WTC11 (cell line): Measurements from ENCODE around the gene PDK2. TPM values are rescaled to one million over a fixed set of nuclear protein-coding genes. Genes with fewer than 3 reads are reported as not detected.

ENCODE experiments used
- ATAC-seq: fragments of 200-7000 bp; cut with Tn5 transposase; 2 replicates; pipeline ENCODE4 v1.10.0; 2021; ENCODE audit warnings: mild to moderate bottlenecking, moderate library complexity
- CTCF ChIA-PET: fragments of 300-600 bp; sonication (Branson Sonifier 250); formaldehyde crosslinking; loops from one replicate; lab custom pipeline; 2021; ENCODE audit warnings: antibody characterized with exemption; lab: Charles Lee
- POLR2A ChIA-PET: fragments of 350-600 bp; sonication (Branson Sonifier 250); formaldehyde crosslinking; loops from one replicate; lab custom pipeline; 2021; ENCODE audit warnings: antibody characterized with exemption; lab: Charles Lee
- DNase-seq: peaks from one replicate; pipeline ENCODE4 v3.0.0; 2021; ENCODE audit warnings: low spot score
- H3K27ac Mint-ChIP-seq: 2 replicates; pipeline ENCODE4 v1.8.0; 2021; ENCODE audit warnings: mixed read lengths
- H3K27me3 Mint-ChIP-seq: 2 replicates; pipeline ENCODE4 v1.8.0; 2021; ENCODE audit warnings: low read depth, mild to moderate bottlenecking, moderate library complexity, mixed read lengths
- H3K36me3 Mint-ChIP-seq: 2 replicates; pipeline ENCODE4 v1.8.0; 2021; ENCODE audit warnings: mixed read lengths
- H3K4me1 Mint-ChIP-seq: 2 replicates; pipeline ENCODE4 v1.8.0; 2022; ENCODE audit warnings: mixed read lengths
- H3K4me3 Mint-ChIP-seq: 2 replicates; pipeline ENCODE4 v1.8.0; 2021; ENCODE audit warnings: mild to moderate bottlenecking, moderate library complexity, mixed read lengths
- H3K9me3 Mint-ChIP-seq: 2 replicates; pipeline ENCODE4 v1.8.0; 2021; ENCODE audit warnings: mixed read lengths
- ARID4B ChIP-seq: sonication (generic); formaldehyde crosslinking; IDR thresholded peaks from 2 replicates; pipeline ENCODE4 v1.8.0; 2023; ENCODE audit warnings: missing genetic modification reagents, mild to moderate bottlenecking, borderline replicate concordance
- ESRRA ChIP-seq: sonication (generic); formaldehyde crosslinking; IDR thresholded peaks from 2 replicates; pipeline ENCODE4 v1.8.1; 2022; ENCODE audit warnings: mild to moderate bottlenecking, missing genetic modification reagents, borderline replicate concordance
- FOXP1 ChIP-seq: sonication (generic); formaldehyde crosslinking; IDR thresholded peaks from 2 replicates; pipeline ENCODE4 v1.8.0; 2022; ENCODE audit warnings: missing genetic modification reagents, mild to moderate bottlenecking, moderate library complexity, borderline replicate concordance
- GABPB1 ChIP-seq: sonication (generic); formaldehyde crosslinking; IDR thresholded peaks from 2 replicates; pipeline ENCODE4 v1.8.1; 2023; ENCODE audit warnings: mild to moderate bottlenecking, missing genetic modification reagents
- GRHL2 ChIP-seq: fragments of 250-450 bp; sonication (Bioruptor Pico); IDR thresholded peaks from 2 replicates; pipeline ENCODE4 v1.8.0; 2022; ENCODE audit warnings: mild to moderate bottlenecking, moderate library complexity; ENCODE audit not compliant: insufficient replicate concordance, severe bottlenecking
- IRF2 ChIP-seq: sonication (generic); formaldehyde crosslinking; IDR thresholded peaks from 2 replicates; pipeline ENCODE4 v1.8.0; 2022; ENCODE audit warnings: low read depth, missing genetic modification reagents, borderline replicate concordance
- JUN ChIP-seq: sonication (generic); formaldehyde crosslinking; IDR thresholded peaks from 2 replicates; pipeline ENCODE4 v1.8.0; 2023; ENCODE audit warnings: mild to moderate bottlenecking, missing genetic modification reagents
- MXD4 ChIP-seq: fragments of 250-450 bp; sonication (Bioruptor Pico); IDR thresholded peaks from 2 replicates; pipeline ENCODE4 v1.8.0; 2021; ENCODE audit warnings: mild to moderate bottlenecking, moderate library complexity, borderline replicate concordance
- RELA ChIP-seq: sonication (generic); formaldehyde crosslinking; IDR thresholded peaks from 2 replicates; pipeline ENCODE4 v1.8.1; 2022; ENCODE audit warnings: missing genetic modification reagents, mild to moderate bottlenecking, borderline replicate concordance
- SMAD3 ChIP-seq: sonication (generic); formaldehyde crosslinking; IDR thresholded peaks from 2 replicates; pipeline ENCODE4 v1.8.0; 2022; ENCODE audit warnings: missing genetic modification reagents, mild to moderate bottlenecking, borderline replicate concordance
- TCF7 ChIP-seq: sonication (generic); formaldehyde crosslinking; IDR thresholded peaks from 2 replicates; pipeline ENCODE4 v1.8.0; 2022; ENCODE audit warnings: mild to moderate bottlenecking, low read depth, missing genetic modification reagents, moderate library complexity
- ZNF219 ChIP-seq: sonication (generic); formaldehyde crosslinking; IDR thresholded peaks from 2 replicates; pipeline ENCODE4 v1.8.0; 2023; ENCODE audit warnings: missing genetic modification reagents, mild to moderate bottlenecking, borderline replicate concordance
- total RNA-seq: library from RNA; stranded (reverse); gene quantifications from 3 replicates; pipeline ENCODE4 v1.2.3, GENCODE V29; 2021
- TF ChIP-seq, protein P1 (sequence below): sonication (generic); formaldehyde crosslinking; IDR thresholded peaks from 2 replicates; pipeline ENCODE4 v1.8.0; 2023; ENCODE audit warnings: mild to moderate bottlenecking, missing genetic modification reagents
- TF ChIP-seq, protein P2 (sequence below): fragments of 250-450 bp; sonication (Bioruptor Pico); conservative IDR thresholded peaks from 2 replicates; pipeline ENCODE4 v1.9.0; 2021; ENCODE audit warnings: mild to moderate bottlenecking
- TF ChIP-seq, protein P3 (sequence below): sonication (generic); formaldehyde crosslinking; IDR thresholded peaks from 2 replicates; pipeline ENCODE4 v1.8.1; 2023; ENCODE audit warnings: mild to moderate bottlenecking, missing genetic modification reagents
- TF ChIP-seq, protein P4 (sequence below): sonication (generic); formaldehyde crosslinking; IDR thresholded peaks from 2 replicates; pipeline ENCODE4 v1.8.1; 2022; ENCODE audit warnings: low read depth, mild to moderate bottlenecking, moderate library complexity, missing genetic modification reagents, borderline replicate concordance
- TF ChIP-seq, protein P5 (sequence below): sonication (generic); formaldehyde crosslinking; IDR thresholded peaks from 2 replicates; pipeline ENCODE4 v1.8.1; 2023; ENCODE audit warnings: mild to moderate bottlenecking, missing genetic modification reagents, borderline replicate concordance

Gene PDK2
- total RNA-seq, 1 experiment from 2014 or later: 16.6 TPM

- DNase-seq (no peak), ATAC-seq (peak; percentile 30)
- no peak overlapping the region for H3K27ac Mint-ChIP-seq
- H3K9me3 Mint-ChIP-seq: no peaks in the 10 kb centered on the region
- peaks cover 51% of the 10 kb centered on the region for H3K4me1 Mint-ChIP-seq
- POLR2A ChIA-PET: interaction anchor here (0.6 to 0.9 kb wide), 3 partner anchors 22 to 47 kb away, joined by 3 to 6 read pairs (median 5); no protein-coding TSS in a partner anchor
- CTCF ChIA-PET: interaction anchor here (0.6 to 3.0 kb wide), 17 partner anchors 9 to 71 kb away, joined by 3 to 22 read pairs (median 5); no protein-coding TSS in a partner anchor
- peak overlapping the region; percentile 69 for H3K4me3 Mint-ChIP-seq
- H3K27me3 Mint-ChIP-seq: peaks cover 26% of the 10 kb centered on the region
- no peaks in the 10 kb centered on the region for H3K36me3 Mint-ChIP-seq
- TF ChIP-seq, protein P1, sequence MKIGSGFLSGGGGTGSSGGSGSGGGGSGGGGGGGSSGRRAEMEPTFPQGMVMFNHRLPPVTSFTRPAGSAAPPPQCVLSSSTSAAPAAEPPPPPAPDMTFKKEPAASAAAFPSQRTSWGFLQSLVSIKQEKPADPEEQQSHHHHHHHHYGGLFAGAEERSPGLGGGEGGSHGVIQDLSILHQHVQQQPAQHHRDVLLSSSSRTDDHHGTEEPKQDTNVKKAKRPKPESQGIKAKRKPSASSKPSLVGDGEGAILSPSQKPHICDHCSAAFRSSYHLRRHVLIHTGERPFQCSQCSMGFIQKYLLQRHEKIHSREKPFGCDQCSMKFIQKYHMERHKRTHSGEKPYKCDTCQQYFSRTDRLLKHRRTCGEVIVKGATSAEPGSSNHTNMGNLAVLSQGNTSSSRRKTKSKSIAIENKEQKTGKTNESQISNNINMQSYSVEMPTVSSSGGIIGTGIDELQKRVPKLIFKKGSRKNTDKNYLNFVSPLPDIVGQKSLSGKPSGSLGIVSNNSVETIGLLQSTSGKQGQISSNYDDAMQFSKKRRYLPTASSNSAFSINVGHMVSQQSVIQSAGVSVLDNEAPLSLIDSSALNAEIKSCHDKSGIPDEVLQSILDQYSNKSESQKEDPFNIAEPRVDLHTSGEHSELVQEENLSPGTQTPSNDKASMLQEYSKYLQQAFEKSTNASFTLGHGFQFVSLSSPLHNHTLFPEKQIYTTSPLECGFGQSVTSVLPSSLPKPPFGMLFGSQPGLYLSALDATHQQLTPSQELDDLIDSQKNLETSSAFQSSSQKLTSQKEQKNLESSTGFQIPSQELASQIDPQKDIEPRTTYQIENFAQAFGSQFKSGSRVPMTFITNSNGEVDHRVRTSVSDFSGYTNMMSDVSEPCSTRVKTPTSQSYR (CRISPR knock-in tag): no peak
- TF ChIP-seq MXD4 (CRISPR knock-in tag) (no peak), ARID4B (CRISPR knock-in tag) (no peak), SMAD3 (CRISPR knock-in tag) (no peak), ESRRA (no peak), GABPB1 (CRISPR knock-in tag) (no peak), GRHL2 (no peak), RELA (CRISPR knock-in tag) (no peak), IRF2 (no peak), ZNF219 (no peak), FOXP1 (no peak), JUN (CRISPR knock-in tag) (no peak), TCF7 (no peak)
- TF ChIP-seq, protein P2, sequence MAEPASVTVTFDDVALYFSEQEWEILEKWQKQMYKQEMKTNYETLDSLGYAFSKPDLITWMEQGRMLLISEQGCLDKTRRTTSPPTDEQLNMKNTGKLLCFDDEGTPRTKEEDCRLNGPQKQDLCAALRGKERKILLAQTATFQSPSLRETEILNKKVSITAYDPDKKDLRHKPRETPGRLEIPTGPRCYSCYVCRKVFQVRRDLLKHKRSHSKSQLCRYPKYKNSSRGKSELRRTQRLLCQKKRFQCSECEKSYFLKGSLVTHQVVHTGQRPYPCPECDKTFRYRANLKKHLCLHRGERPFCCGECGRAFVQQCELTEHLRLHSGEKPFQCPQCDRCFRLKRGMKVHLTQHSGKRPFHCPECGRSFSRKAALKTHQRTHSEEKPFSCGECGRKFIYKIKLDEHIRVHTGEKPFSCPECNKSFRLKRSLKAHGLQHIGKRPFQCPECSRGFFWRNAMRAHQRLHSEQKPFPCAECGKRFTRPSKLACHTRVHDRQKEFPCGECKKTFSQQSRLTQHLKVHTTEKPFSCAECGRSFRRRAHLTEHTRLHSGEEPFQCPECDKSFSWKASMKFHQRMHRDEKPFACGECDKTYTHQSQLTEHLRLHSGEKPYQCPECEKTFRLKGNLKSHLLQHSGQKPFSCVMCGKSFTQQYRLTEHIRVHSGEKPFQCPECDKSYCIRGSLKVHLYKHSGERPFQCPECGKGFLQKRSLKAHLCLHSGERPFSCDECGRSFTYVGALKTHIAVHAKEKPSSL (CRISPR knock-in tag): no peak
- TF ChIP-seq, protein P3, sequence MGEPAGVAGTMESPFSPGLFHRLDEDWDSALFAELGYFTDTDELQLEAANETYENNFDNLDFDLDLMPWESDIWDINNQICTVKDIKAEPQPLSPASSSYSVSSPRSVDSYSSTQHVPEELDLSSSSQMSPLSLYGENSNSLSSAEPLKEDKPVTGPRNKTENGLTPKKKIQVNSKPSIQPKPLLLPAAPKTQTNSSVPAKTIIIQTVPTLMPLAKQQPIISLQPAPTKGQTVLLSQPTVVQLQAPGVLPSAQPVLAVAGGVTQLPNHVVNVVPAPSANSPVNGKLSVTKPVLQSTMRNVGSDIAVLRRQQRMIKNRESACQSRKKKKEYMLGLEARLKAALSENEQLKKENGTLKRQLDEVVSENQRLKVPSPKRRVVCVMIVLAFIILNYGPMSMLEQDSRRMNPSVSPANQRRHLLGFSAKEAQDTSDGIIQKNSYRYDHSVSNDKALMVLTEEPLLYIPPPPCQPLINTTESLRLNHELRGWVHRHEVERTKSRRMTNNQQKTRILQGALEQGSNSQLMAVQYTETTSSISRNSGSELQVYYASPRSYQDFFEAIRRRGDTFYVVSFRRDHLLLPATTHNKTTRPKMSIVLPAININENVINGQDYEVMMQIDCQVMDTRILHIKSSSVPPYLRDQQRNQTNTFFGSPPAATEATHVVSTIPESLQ (CRISPR knock-in tag): no peak
- TF ChIP-seq, protein P4, sequence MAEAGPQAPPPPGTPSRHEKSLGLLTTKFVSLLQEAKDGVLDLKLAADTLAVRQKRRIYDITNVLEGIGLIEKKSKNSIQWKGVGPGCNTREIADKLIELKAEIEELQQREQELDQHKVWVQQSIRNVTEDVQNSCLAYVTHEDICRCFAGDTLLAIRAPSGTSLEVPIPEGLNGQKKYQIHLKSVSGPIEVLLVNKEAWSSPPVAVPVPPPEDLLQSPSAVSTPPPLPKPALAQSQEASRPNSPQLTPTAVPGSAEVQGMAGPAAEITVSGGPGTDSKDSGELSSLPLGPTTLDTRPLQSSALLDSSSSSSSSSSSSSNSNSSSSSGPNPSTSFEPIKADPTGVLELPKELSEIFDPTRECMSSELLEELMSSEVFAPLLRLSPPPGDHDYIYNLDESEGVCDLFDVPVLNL (CRISPR knock-in tag): no peak
- TF ChIP-seq, protein P5, sequence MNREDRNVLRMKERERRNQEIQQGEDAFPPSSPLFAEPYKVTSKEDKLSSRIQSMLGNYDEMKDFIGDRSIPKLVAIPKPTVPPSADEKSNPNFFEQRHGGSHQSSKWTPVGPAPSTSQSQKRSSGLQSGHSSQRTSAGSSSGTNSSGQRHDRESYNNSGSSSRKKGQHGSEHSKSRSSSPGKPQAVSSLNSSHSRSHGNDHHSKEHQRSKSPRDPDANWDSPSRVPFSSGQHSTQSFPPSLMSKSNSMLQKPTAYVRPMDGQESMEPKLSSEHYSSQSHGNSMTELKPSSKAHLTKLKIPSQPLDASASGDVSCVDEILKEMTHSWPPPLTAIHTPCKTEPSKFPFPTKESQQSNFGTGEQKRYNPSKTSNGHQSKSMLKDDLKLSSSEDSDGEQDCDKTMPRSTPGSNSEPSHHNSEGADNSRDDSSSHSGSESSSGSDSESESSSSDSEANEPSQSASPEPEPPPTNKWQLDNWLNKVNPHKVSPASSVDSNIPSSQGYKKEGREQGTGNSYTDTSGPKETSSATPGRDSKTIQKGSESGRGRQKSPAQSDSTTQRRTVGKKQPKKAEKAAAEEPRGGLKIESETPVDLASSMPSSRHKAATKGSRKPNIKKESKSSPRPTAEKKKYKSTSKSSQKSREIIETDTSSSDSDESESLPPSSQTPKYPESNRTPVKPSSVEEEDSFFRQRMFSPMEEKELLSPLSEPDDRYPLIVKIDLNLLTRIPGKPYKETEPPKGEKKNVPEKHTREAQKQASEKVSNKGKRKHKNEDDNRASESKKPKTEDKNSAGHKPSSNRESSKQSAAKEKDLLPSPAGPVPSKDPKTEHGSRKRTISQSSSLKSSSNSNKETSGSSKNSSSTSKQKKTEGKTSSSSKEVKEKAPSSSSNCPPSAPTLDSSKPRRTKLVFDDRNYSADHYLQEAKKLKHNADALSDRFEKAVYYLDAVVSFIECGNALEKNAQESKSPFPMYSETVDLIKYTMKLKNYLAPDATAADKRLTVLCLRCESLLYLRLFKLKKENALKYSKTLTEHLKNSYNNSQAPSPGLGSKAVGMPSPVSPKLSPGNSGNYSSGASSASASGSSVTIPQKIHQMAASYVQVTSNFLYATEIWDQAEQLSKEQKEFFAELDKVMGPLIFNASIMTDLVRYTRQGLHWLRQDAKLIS: no peak
These were observed 35.6 kb downstream of the PDK2 start for GRCh38 chr17:50130559-50131305.
